HepG2 (cell line): ENCODE results near the gene PLIN1. TPM values are rescaled to one million over a fixed set of nuclear protein-coding genes. Genes with fewer than 3 reads are reported as not detected.

ENCODE experiments used
- BCL6 ChIP-seq: IDR thresholded peaks from 2 replicates; pipeline ENCODE4 v1.6.1; 2016; ENCODE audit warnings: missing genetic modification reagents, missing compliant biosample characterization
- HCFC1 ChIP-seq: fragments of 150-350 bp; IDR thresholded peaks from 2 replicates; pipeline ENCODE4 v1.6.1; 2014; ENCODE audit warnings: low read depth, low read length
- HDAC1 ChIP-seq: sonication (generic); formaldehyde crosslinking; IDR thresholded peaks from 2 replicates; pipeline ENCODE4 v1.5.1; 2020; ENCODE audit warnings: mild to moderate bottlenecking, missing genetic modification reagents
- NR2F6 ChIP-seq, 2 experiments: IDR thresholded peaks; 2 replicates each; pipeline ENCODE4 v1.6.1; 2016; ENCODE audit warnings: antibody characterized with exemption in 1 of 2, mild to moderate bottlenecking in 1 of 2
- PLRG1 ChIP-seq: fragments of 450-650 bp; conservative IDR thresholded peaks from 2 replicates; pipeline ENCODE4 v1.6.1; 2016
- PTBP1 ChIP-seq: fragments of 200-400 bp; formaldehyde crosslinking; IDR thresholded peaks from 2 replicates; pipeline ENCODE4 v1.6.1; 2018; ENCODE audit warnings: low read length, low read depth; ENCODE audit not compliant: poor library complexity, severe bottlenecking
- SMAD1 ChIP-seq: sonication (generic); formaldehyde crosslinking; IDR thresholded peaks from 2 replicates; pipeline ENCODE4 v1.4.0; 2020; ENCODE audit warnings: missing genetic modification reagents, low read depth, mild to moderate bottlenecking, borderline replicate concordance
- ZEB1 ChIP-seq: IDR thresholded peaks from 2 replicates; pipeline ENCODE4 v1.6.1; 2012; ENCODE audit warnings: mild to moderate bottlenecking, low read depth, inconsistent platforms; ENCODE audit not compliant: insufficient replicate concordance
- ZNF790 ChIP-seq: sonication (generic); formaldehyde crosslinking; IDR thresholded peaks from 2 replicates; pipeline ENCODE4 v1.8.0; 2022; ENCODE audit warnings: missing genetic modification reagents, mild to moderate bottlenecking, borderline replicate concordance
- ZSCAN25 ChIP-seq: sonication (generic); formaldehyde crosslinking; IDR thresholded peaks from 2 replicates; pipeline ENCODE4 v1.8.0; 2022; ENCODE audit warnings: mild to moderate bottlenecking, missing genetic modification reagents
- ZSCAN30 ChIP-seq: sonication (generic); formaldehyde crosslinking; IDR thresholded peaks from 2 replicates; pipeline ENCODE4 v1.5.0; 2020; ENCODE audit warnings: mild to moderate bottlenecking, missing genetic modification reagents
- polyA plus RNA-seq, 8 experiments: library from polyadenylated mRNA; depleted of rRNA in 3 of 8; stranded (reverse) in 7 of 8; unstranded in 1 of 8; fragments of >200 nt; fragmentation: Illumina TruSeq in 4 of 8; extraction: Trizol in 4 of 8; gene quantifications; 2 replicates each; pipeline versions ENCODE4 v1.2.1 to v1.2.3, GENCODE V29; 2011 to 2016; ENCODE audit warnings: low read depth in 4 of 8, missing spikeins in 1 of 8, mixed read lengths in 1 of 8; ENCODE audit not compliant: insufficient read depth in 1 of 8
- total RNA-seq, 5 experiments: library from RNA; depleted of rRNA; stranded (reverse); fragments of >200 nt; fragmentation: Illumina TruSeq; extraction: Trizol; gene quantifications; 2 replicates each; pipeline ENCODE4 v1.2.3, GENCODE V29; 2016; ENCODE audit warnings: low read depth in 1 of 5
- TF ChIP-seq, protein P1 (sequence below), 2 experiments: sonication (generic) in 1 of 2; formaldehyde crosslinking in 1 of 2; IDR thresholded peaks; 2 replicates each; pipeline versions ENCODE4 v1.6.1 to v1.9.0; 2014 to 2022; ENCODE audit warnings: antibody characterized with exemption in 1 of 2, borderline replicate concordance in 1 of 2, inconsistent platforms in 1 of 2, low read depth in 1 of 2, missing genetic modification reagents in 1 of 2
- TF ChIP-seq, protein P2 (sequence below): sonication (generic); formaldehyde crosslinking; IDR thresholded peaks from 2 replicates; pipeline ENCODE4 v1.4.0; 2020; ENCODE audit warnings: missing genetic modification reagents
- TF ChIP-seq, protein P3 (sequence below): sonication (generic); formaldehyde crosslinking; IDR thresholded peaks from 2 replicates; pipeline ENCODE4 v1.9.0; 2021; ENCODE audit warnings: missing genetic modification reagents, borderline replicate concordance
- TF ChIP-seq, protein P4 (sequence below): sonication (generic); formaldehyde crosslinking; IDR thresholded peaks from 2 replicates; pipeline ENCODE4 v1.4.0; 2020; ENCODE audit warnings: missing genetic modification reagents

PLIN1 gene
- total and polyA plus RNA-seq, 2 of the 13 experiments (the other 11 are each of a cell fraction or from before 2014, with no cell fraction given): 0.74 to 1.2 TPM

DNA sequence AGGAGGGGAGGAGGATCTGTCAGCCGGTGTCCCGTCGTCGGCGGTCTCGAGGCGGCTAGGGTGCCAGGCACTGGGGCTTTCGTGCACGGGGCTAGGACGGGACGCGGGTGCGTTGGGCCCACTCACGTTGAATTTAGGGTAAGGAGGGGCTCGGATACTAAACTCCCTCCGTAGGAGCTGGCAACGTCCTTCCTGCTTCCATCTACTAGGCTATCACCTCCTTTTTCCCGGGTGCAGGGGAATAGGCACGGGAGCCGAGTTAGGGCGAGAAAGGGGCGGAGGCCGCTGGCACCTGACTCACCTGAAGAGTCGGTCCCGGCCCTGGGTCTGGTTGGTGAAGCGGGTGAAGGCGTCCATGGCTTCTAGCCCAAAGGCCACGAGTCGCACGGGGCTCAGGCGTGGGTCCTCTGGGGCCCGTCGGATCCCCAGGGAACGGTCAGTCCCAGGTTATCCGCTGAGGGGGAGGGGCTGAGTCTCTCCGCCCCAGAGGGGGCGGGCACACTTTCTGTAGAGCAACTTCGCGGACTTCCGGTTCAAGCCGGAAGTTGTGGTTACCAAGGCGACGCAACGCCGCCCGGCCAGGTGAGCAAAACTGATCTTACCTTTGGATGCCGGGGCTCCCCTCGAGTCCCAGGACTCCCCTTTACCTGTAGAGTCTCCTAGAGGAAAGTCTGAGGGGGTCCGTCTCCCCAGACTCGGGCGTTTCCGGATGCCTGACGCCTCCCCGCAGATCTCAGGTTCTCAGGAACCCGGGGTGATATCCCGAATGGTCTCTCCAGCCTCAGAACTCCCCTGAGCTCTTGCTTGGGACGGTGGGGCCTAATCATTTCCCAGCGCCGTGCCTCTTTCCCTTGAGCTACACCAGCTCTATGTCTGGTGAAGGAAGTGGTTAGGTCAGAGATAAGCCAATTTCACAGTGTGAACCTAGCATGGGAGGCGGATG is 11.4 kb upstream of the PLIN1 start, which contains the start of the genes PEX11A and WDR93 (continued):
- TF ChIP-seq, protein P1, sequence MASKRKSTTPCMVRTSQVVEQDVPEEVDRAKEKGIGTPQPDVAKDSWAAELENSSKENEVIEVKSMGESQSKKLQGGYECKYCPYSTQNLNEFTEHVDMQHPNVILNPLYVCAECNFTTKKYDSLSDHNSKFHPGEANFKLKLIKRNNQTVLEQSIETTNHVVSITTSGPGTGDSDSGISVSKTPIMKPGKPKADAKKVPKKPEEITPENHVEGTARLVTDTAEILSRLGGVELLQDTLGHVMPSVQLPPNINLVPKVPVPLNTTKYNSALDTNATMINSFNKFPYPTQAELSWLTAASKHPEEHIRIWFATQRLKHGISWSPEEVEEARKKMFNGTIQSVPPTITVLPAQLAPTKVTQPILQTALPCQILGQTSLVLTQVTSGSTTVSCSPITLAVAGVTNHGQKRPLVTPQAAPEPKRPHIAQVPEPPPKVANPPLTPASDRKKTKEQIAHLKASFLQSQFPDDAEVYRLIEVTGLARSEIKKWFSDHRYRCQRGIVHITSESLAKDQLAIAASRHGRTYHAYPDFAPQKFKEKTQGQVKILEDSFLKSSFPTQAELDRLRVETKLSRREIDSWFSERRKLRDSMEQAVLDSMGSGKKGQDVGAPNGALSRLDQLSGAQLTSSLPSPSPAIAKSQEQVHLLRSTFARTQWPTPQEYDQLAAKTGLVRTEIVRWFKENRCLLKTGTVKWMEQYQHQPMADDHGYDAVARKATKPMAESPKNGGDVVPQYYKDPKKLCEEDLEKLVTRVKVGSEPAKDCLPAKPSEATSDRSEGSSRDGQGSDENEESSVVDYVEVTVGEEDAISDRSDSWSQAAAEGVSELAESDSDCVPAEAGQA (IDR thresholded peaks at IDR 0.05; ENCODE audit: low read depth): 0 out of 2 replicates have a peak, but pooled peaks have one; percentile 18
- TF ChIP-seq, protein P1 (CRISPR knock-in tag; IDR thresholded peaks at IDR 0.05; ENCODE audit: borderline replicate concordance): no peak
- 0 out of 2 replicates have a peak, but pooled peaks have one; percentile 20 for TF ChIP-seq BCL6 (CRISPR knock-in tag)
- no peak for TF ChIP-seq PTBP1
- TF ChIP-seq HDAC1 (CRISPR knock-in tag): peak; percentile 84
- TF ChIP-seq ZSCAN30 (CRISPR knock-in tag): no peak
- TF ChIP-seq PLRG1: no peak
- TF ChIP-seq, protein P2, sequence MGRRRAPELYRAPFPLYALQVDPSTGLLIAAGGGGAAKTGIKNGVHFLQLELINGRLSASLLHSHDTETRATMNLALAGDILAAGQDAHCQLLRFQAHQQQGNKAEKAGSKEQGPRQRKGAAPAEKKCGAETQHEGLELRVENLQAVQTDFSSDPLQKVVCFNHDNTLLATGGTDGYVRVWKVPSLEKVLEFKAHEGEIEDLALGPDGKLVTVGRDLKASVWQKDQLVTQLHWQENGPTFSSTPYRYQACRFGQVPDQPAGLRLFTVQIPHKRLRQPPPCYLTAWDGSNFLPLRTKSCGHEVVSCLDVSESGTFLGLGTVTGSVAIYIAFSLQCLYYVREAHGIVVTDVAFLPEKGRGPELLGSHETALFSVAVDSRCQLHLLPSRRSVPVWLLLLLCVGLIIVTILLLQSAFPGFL (CRISPR knock-in tag): no peak
- peak; percentile 44; the same call in 1 of the 2 replicates for TF ChIP-seq HCFC1
- TF ChIP-seq ZSCAN25 (CRISPR knock-in tag): no peak
- TF ChIP-seq, protein P3, sequence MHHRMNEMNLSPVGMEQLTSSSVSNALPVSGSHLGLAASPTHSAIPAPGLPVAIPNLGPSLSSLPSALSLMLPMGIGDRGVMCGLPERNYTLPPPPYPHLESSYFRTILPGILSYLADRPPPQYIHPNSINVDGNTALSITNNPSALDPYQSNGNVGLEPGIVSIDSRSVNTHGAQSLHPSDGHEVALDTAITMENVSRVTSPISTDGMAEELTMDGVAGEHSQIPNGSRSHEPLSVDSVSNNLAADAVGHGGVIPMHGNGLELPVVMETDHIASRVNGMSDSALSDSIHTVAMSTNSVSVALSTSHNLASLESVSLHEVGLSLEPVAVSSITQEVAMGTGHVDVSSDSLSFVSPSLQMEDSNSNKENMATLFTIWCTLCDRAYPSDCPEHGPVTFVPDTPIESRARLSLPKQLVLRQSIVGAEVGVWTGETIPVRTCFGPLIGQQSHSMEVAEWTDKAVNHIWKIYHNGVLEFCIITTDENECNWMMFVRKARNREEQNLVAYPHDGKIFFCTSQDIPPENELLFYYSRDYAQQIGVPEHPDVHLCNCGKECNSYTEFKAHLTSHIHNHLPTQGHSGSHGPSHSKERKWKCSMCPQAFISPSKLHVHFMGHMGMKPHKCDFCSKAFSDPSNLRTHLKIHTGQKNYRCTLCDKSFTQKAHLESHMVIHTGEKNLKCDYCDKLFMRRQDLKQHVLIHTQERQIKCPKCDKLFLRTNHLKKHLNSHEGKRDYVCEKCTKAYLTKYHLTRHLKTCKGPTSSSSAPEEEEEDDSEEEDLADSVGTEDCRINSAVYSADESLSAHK: no peak
- no peak for TF ChIP-seq NR2F6 (IDR thresholded peaks at IDR 0.05)
- TF ChIP-seq NR2F6 (CRISPR knock-in tag; IDR thresholded peaks at IDR 0.05): no peak; the same call in 1 of the 2 replicates
- TF ChIP-seq ZEB1: peak; percentile 86
- no peak for TF ChIP-seq SMAD1 (CRISPR knock-in tag)
- TF ChIP-seq ZNF790 (CRISPR knock-in tag): 0 out of 2 replicates have a peak, but pooled peaks have one; percentile 67
- TF ChIP-seq, protein P4, sequence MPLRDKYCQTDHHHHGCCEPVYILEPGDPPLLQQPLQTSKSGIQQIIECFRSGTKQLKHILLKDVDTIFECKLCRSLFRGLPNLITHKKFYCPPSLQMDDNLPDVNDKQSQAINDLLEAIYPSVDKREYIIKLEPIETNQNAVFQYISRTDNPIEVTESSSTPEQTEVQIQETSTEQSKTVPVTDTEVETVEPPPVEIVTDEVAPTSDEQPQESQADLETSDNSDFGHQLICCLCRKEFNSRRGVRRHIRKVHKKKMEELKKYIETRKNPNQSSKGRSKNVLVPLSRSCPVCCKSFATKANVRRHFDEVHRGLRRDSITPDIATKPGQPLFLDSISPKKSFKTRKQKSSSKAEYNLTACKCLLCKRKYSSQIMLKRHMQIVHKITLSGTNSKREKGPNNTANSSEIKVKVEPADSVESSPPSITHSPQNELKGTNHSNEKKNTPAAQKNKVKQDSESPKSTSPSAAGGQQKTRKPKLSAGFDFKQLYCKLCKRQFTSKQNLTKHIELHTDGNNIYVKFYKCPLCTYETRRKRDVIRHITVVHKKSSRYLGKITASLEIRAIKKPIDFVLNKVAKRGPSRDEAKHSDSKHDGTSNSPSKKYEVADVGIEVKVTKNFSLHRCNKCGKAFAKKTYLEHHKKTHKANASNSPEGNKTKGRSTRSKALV (CRISPR knock-in tag): 0 out of 2 replicates have a peak, but pooled peaks have one; percentile 33
